HepG2 (cell line): ENCODE measurements around the gene STRBP. TPM values are rescaled to one million over a fixed set of nuclear protein-coding genes. Genes with fewer than 3 reads are reported as not detected.

ENCODE experiments used
- ATAC-seq: fragments of 200-7000 bp; cut with Tn5 transposase; 3 replicates; pipeline ENCODE4 v1.9.1; 2020; ENCODE audit warnings: mild to moderate bottlenecking, moderate library complexity
- BruUV-seq: library from RNA; stranded (reverse); fragments of 400-500 nt; replicated peaks from 2 replicates; lab custom pipeline; 2021; lab: Mats Ljungman, UMichigan
- CTCF ChIA-PET: fragments of 300-600 bp; formaldehyde crosslinking; extraction: SDS; loops from one replicate; lab custom pipeline; 2021; ENCODE audit warnings: low total read pairs, inconsistent platforms, low intra/inter-chr PET ratio; lab: Yijun Ruan, JAX
- POLR2A ChIA-PET: fragments of 350-600 bp; sonication (Branson Sonifier 250); formaldehyde crosslinking; loops from one replicate; lab custom pipeline; 2020; ENCODE audit warnings: antibody characterized with exemption, inconsistent platforms; lab: Yijun Ruan, JAX
- DNase-seq: peaks from one replicate; pipeline ENCODE4 v3.0.0-alpha.2; 2015; ENCODE audit warnings: low spot score
- FAIRE-seq: peaks from 3 replicates; lab custom pipeline; 2011; peaks lifted over from hg19 to GRCh38; lab: Jason Lieb, UNC
- H2AFZ ChIP-seq: one replicate; pipeline ENCODE4 v1.6.1; 2011; ENCODE audit warnings: low read length, inconsistent platforms
- H3K27ac ChIP-seq: fragments of 300-600 bp; 3 replicates; pipeline ENCODE4 v1.8.0; 2011; ENCODE audit warnings: mixed run types, mild to moderate bottlenecking, mixed read lengths, low read length, inconsistent platforms; ENCODE audit not compliant: insufficient read depth; ENCODE audit errors: extremely low read length
- H3K27me3 ChIP-seq, 2 experiments: fragments of 200-600 bp in 1 of 2; 2 replicates in 1 of 2; 3 replicates in 1 of 2; pipeline versions ENCODE4 v1.6.0 to v1.8.0; 2011; ENCODE audit warnings: low read length in 2 of 2, mild to moderate bottlenecking in 2 of 2, moderate library complexity in 2 of 2, inconsistent platforms in 1 of 2; ENCODE audit not compliant: insufficient read depth in 2 of 2, control insufficient read depth in 1 of 2
- H3K36me3 ChIP-seq, 2 experiments: fragments of 200-600 bp in 1 of 2; replicated peaks in 1 of 2; 2 replicates in 1 of 2; 3 replicates in 1 of 2; pipeline versions ENCODE4 v1.5.1 to v1.8.0; 2011; ENCODE audit warnings: low read length in 2 of 2, inconsistent platforms in 1 of 2; ENCODE audit not compliant: insufficient read depth in 2 of 2, control insufficient read depth in 1 of 2
- H3K4me1 ChIP-seq: 2 replicates; pipeline ENCODE4 v1.5.1; 2012; ENCODE audit warnings: low read length, inconsistent platforms; ENCODE audit not compliant: insufficient read depth
- H3K4me2 ChIP-seq: 2 replicates; pipeline ENCODE4 v1.6.0; 2011; ENCODE audit warnings: low read depth, low read length, inconsistent platforms
- H3K4me3 ChIP-seq, 3 experiments: fragments of 200-600 bp in 1 of 3; sonication (generic), shearing (Covaris generic) in 1 of 3; replicated peaks in 1 of 3; 2 replicates each; pipeline ENCODE4 v1.5.1; 2011 to 2016; ENCODE audit warnings: low read length in 3 of 3, inconsistent platforms in 2 of 3, low read depth in 2 of 3, mild to moderate bottlenecking in 2 of 3, control low read depth in 1 of 3, mixed read lengths in 1 of 3; ENCODE audit not compliant: insufficient read depth in 1 of 3
- H3K79me2 ChIP-seq: one replicate; pipeline ENCODE4 v1.6.1; 2011; ENCODE audit warnings: low read length, inconsistent platforms; ENCODE audit not compliant: insufficient read depth
- H3K9ac ChIP-seq: 2 replicates; pipeline ENCODE4 v1.6.0; 2011; ENCODE audit warnings: mild to moderate bottlenecking, low read depth, low read length, inconsistent platforms; ENCODE audit not compliant: insufficient read depth
- H3K9me3 ChIP-seq: 2 replicates; pipeline ENCODE4 v1.5.1; 2012; ENCODE audit warnings: mild to moderate bottlenecking, low read length
- H4K20me1 ChIP-seq: 2 replicates; pipeline ENCODE4 v1.6.0; 2011; ENCODE audit warnings: inconsistent platforms, mild to moderate bottlenecking, low read length, moderate library complexity; ENCODE audit not compliant: insufficient read depth
- DMAP1 ChIP-seq: IDR thresholded peaks from 2 replicates; pipeline ENCODE4 v1.6.1; 2016
- ISL2 ChIP-seq: sonication (generic); formaldehyde crosslinking; IDR thresholded peaks from 2 replicates; pipeline ENCODE4 v1.5.0; 2020; ENCODE audit warnings: missing genetic modification reagents
- PHF21A ChIP-seq: sonication (generic); formaldehyde crosslinking; IDR thresholded peaks from 2 replicates; pipeline ENCODE4 v1.5.0; 2020; ENCODE audit warnings: mild to moderate bottlenecking, missing genetic modification reagents
- TFAP4 ChIP-seq: sonication (generic); IDR thresholded peaks from 2 replicates; pipeline ENCODE4 v1.6.1; 2016; ENCODE audit warnings: low read depth, borderline replicate concordance
- ZIK1 ChIP-seq: sonication (generic); formaldehyde crosslinking; IDR thresholded peaks from 2 replicates; pipeline ENCODE4 v1.5.0; 2020; ENCODE audit warnings: mild to moderate bottlenecking, low read depth, missing genetic modification reagents, borderline replicate concordance
- ZMYM3 ChIP-seq: sonication (generic); formaldehyde crosslinking; IDR thresholded peaks from 2 replicates; pipeline ENCODE4 v1.5.1; 2020; ENCODE audit warnings: mild to moderate bottlenecking, missing genetic modification reagents
- ZNF547 ChIP-seq: sonication (generic); formaldehyde crosslinking; IDR thresholded peaks from 2 replicates; pipeline ENCODE4 v1.5.1; 2020; ENCODE audit warnings: mild to moderate bottlenecking, missing genetic modification reagents
- ZNF781 ChIP-seq: sonication (generic); formaldehyde crosslinking; IDR thresholded peaks from 2 replicates; pipeline ENCODE4 v1.5.1; 2020; ENCODE audit warnings: borderline replicate concordance, mild to moderate bottlenecking, missing genetic modification reagents; ENCODE audit errors: not compliant biosample characterization
- WGBS: methylation state at CpG from one replicate; pipeline ENCODE4 v1.1.6; 2017; ENCODE audit warnings: low lambda C conversion rate; 5-methylcytosine and 5-hydroxymethylcytosine counted together
- in situ Hi-C: cut with HindIII; loops from 2 replicates; pipeline ENCODE4 v1.10.0; 2017; ENCODE audit warnings: low pct_unique_long_range_greater_than_20kb; ENCODE audit not compliant: extremely low pct_ligation_motif_present
- intact Hi-C: fragments of 100-400 bp; cut with micrococcal nuclease; formaldehyde crosslinking; loops from one replicate; pipeline ENCODE4 v1.10.0; 2022; ENCODE audit not compliant: unreplicated experiment
- polyA plus RNA-seq, 8 experiments: library from polyadenylated mRNA; depleted of rRNA in 3 of 8; stranded (reverse) in 7 of 8; unstranded in 1 of 8; fragments of >200 nt; fragmentation: Illumina TruSeq in 4 of 8; extraction: Trizol in 4 of 8; gene quantifications; 2 replicates each; pipeline versions ENCODE4 v1.2.1 to v1.2.3, GENCODE V29; 2011 to 2016; ENCODE audit warnings: low read depth in 4 of 8, missing spikeins in 1 of 8, mixed read lengths in 1 of 8; ENCODE audit not compliant: insufficient read depth in 1 of 8
- total RNA-seq, 5 experiments: library from RNA; depleted of rRNA; stranded (reverse); fragments of >200 nt; fragmentation: Illumina TruSeq; extraction: Trizol; gene quantifications; 2 replicates each; pipeline ENCODE4 v1.2.3, GENCODE V29; 2016; ENCODE audit warnings: low read depth in 1 of 5
- TF ChIP-seq, protein P1 (sequence below): sonication (generic); formaldehyde crosslinking; IDR thresholded peaks from 2 replicates; pipeline ENCODE4 v1.4.0; 2020; ENCODE audit warnings: mild to moderate bottlenecking, missing genetic modification reagents

The STRBP gene
- total and polyA plus RNA-seq, 2 of the 13 experiments (the other 11 are each of a cell fraction or from before 2014, with no cell fraction given): 14.5 to 38.5 TPM

- Histone ChIP-seq H3K79me2 (no peaks in the 10 kb centered on the region), H3K9me3 (no peaks in the 10 kb centered on the region), H3K36me3 (peaks cover 11 to 29% of the 10 kb centered on the region in 2 experiments), H3K27ac (no peak overlapping the region), H3K27me3 (no peaks in the 10 kb centered on the region), H2AFZ (no peak overlapping the region), H3K9ac (no peak overlapping the region), H3K4me1 (peaks cover 44% of the 10 kb centered on the region), H3K4me3 (no peak overlapping the region), H4K20me1 (no peaks in the 10 kb centered on the region), H3K4me2 (no peak overlapping the region)
- CTCF ChIA-PET: no interaction called here
- no TSS peak for BruUV-seq
- intact Hi-C loops (no loop called here), in situ Hi-C loops (no loop called here)
- POLR2A ChIA-PET: no interaction called here
- WGBS: 91% methylated on average over 2 of the region's 2 CpGs
- FAIRE-seq (no peak), ATAC-seq (no peak), DNase-seq (no peak)
- TF ChIP-seq DMAP1 (CRISPR knock-in tag) (no peak), ZNF547 (no peak), TFAP4 (no peak), PHF21A (CRISPR knock-in tag) (no peak), ISL2 (CRISPR knock-in tag) (no peak), ZNF781 (CRISPR knock-in tag) (no peak), ZMYM3 (CRISPR knock-in tag) (no peak), ZIK1 (CRISPR knock-in tag) (no peak)
- TF ChIP-seq, protein P1, sequence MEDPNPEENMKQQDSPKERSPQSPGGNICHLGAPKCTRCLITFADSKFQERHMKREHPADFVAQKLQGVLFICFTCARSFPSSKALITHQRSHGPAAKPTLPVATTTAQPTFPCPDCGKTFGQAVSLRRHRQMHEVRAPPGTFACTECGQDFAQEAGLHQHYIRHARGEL (CRISPR knock-in tag): no peak
These were observed 176.9 kb downstream of the STRBP start for GRCh38 chr9:123091459-123091858.
